Left ventricle myocardium inferior (tissue), 1 donor: ENCODE measurements around the gene PLB1. TPM values are rescaled to one million over a fixed set of nuclear protein-coding genes. Genes with fewer than 3 reads are reported as not detected.

ENCODE experiments used
- DNase-seq: peaks from one replicate; pipeline ENCODE4 v3.0.0-alpha.2; 2020
- H3K27ac ChIP-seq: fragments of 200-600 bp; replicated peaks from 2 replicates; pipeline ENCODE4 v1.8.0; 2021
- H3K27me3 ChIP-seq: fragments of 200-600 bp; 2 replicates; pipeline ENCODE4 v1.8.0; 2021; ENCODE audit warnings: low read depth
- H3K36me3 ChIP-seq: fragments of 200-600 bp; 2 replicates; pipeline ENCODE4 v1.8.0; 2021
- H3K4me1 ChIP-seq: fragments of 200-600 bp; 2 replicates; pipeline ENCODE4 v1.8.0; 2021
- H3K4me3 ChIP-seq: fragments of 200-600 bp; 2 replicates; pipeline ENCODE4 v1.8.0; 2021; ENCODE audit warnings: mild to moderate bottlenecking, moderate library complexity
- H3K9me3 ChIP-seq: fragments of 200-600 bp; replicated peaks from 2 replicates; pipeline ENCODE4 v1.8.0; 2021
- CTCF ChIP-seq: fragments of 200-600 bp; IDR thresholded peaks from 2 replicates; pipeline ENCODE4 v1.8.0; 2021; ENCODE audit warnings: antibody characterized with exemption, mild to moderate bottlenecking, borderline replicate concordance
- intact Hi-C: fragments of 100-400 bp; cut with micrococcal nuclease; formaldehyde crosslinking; loops from one replicate; pipeline ENCODE4 v1.11.0; 2022
- total RNA-seq: library from RNA; stranded (reverse); fragmentation: NEBNext Ultra II Directional; extraction: Animal tissue kit (Norgen Biotek cat#: 25700); gene quantifications from one replicate; pipeline ENCODE4 v1.2.1, GENCODE V29; 2021
- donor health status: DM: no; HTN: yes; CAD: no; lungs with severe emphysema.

PLB1 gene
- total RNA-seq, 1 donor from 2014 or later: 2.4 TPM

GRCh38 chr2:28692411-28692810 lies 196.6 kb downstream of the PLB1 start:
- DNase-seq: no peak
- Histone ChIP-seq H3K4me3 (no peak overlapping the region), H3K27ac (no peak overlapping the region), H3K4me1 (peaks cover 27% of the 10 kb centered on the region), H3K9me3 (no peaks in the 10 kb centered on the region), H3K27me3 (no peaks in the 10 kb centered on the region), H3K36me3 (no peaks in the 10 kb centered on the region)
- intact Hi-C loops: no loop called here
- no peak for TF ChIP-seq CTCF

- Histone ChIP-seq H3K27me3 (no peaks in the 10 kb centered on the region), H3K4me3 (no peak overlapping the region), H3K9me3 (no peaks in the 10 kb centered on the region), H3K4me1 (peaks cover 27% of the 10 kb centered on the region), H3K27ac (no peak overlapping the region), H3K36me3 (no peaks in the 10 kb centered on the region)
- DNase-seq: no peak
- no peak for TF ChIP-seq CTCF
- intact Hi-C loops: no loop called here
Measured at GRCh38 chr2:28693223-28693622, 197.4 kb downstream of the PLB1 start.

Other genes with a start within 250 kb of the PLB1 start
- 50.2 TPM for gene FOSL2, start 103.2 kb upstream of the PLB1 start, total RNA-seq